ENCODE measurements around the gene P2RX4.
"Not testable (repeated sequence)": the region's sequence is repeated elsewhere in the genome, so short reads cannot be mapped to it uniquely, and the experiment has no call there.

The P2RX4 gene

DNA sequence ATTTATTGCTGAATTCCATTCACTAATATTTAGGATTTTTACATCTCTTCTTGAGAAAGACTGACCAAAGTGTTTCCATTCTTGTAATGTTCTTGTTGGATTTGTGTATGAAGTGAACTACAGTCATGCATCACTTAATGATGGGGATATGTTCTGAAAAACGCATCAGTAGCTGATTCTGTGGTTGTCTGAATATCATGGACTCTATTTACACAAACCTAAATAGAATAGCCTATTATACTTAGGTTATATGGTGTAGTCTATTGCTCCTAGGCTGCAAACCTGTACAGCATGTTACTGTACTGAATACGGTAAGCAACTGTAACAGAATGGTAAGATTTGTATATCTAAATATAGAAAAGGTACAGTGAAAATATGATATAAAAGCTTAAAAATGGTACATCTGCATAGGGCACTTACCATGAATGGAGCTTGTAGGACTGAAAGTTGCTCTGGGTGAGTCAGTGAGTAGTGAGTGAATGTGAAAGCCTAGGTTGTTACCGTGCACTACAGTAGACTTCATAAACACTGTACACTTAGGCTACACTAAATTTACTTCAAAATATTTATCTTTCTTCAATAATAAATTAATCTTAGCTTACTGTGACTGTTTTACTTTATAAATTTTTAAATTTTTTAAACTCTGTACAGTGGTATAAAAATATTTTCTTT lies 27.6 kb upstream of the P2RX4 start:
- Mint-ChIP-seq H3K27me3 (no peaks in the 10 kb centered on the region), H3K9me3 (no peaks in the 10 kb centered on the region), H3K4me1 (peaks cover 6% of the 10 kb centered on the region), H3K27ac (no peak overlapping the region), H3K4me3 (no peak overlapping the region)
- peak; percentile 93 for ATAC-seq
- no peak for DNase-seq

DNA sequence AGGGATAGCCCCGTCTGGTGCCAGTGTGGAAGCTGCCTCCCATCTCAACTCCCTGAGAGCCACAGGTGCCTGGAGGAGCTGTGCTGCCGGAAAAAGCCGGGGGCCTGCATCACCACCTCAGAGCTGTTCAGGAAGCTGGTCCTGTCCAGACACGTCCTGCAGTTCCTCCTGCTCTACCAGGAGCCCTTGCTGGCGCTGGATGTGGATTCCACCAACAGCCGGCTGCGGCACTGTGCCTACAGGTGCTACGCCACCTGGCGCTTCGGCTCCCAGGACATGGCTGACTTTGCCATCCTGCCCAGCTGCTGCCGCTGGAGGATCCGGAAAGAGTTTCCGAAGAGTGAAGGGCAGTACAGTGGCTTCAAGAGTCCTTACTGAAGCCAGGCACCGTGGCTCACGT lies 25.5 kb upstream of the P2RX4 start:
- Mint-ChIP-seq H3K4me3 (no peak overlapping the region), H3K27me3 (no peaks in the 10 kb centered on the region), H3K9me3 (no peaks in the 10 kb centered on the region), H3K4me1 (peaks cover 6% of the 10 kb centered on the region), H3K27ac (no peak overlapping the region)
- DNase-seq: no peak
- no peak for ATAC-seq

DNA sequence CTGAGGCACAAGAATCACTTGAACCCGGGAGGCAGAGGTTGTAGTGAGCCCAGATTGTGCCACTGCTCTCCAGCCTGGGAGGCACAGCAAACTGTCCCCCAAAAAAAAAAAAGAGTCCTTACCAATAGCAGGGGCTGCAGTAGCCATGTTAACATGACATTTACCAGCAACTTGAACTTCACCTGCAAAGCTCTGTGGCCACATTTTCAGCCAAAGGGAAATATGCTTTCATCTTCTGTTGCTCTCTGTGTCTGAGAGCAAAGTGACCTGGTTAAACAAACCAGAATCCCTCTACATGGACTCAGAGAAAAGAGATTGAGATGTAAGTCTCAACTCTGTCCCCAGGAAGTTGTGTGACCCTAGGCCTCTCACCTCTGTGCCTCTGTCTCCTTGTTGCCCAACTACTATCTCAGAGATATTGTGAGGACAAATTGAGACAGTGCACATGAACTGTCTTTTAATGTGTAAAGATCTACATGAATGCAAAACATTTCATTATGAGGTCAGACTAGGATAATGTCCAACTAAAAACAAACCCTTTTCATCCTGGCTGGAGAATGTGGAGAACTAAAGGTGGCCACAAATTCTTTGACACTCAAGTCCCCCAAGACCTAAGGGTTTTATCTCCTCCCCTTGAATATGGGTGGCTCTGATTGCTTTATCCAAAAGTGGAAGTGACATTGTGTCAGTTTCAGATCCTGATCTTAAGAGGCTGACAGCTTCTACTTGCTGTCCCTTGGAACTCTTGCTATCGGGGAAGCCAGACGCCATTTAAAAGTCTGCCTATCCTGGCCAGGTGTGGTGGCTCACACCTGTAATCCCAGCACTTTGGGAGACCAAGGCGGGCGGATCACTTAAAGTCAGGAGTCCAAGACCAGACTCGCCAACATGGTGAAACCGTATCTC lies 24.7 kb upstream of the P2RX4 start:
- Mint-ChIP-seq H3K9me3 (no peaks in the 10 kb centered on the region), H3K27ac (no peak overlapping the region), H3K4me1 (peaks cover 6% of the 10 kb centered on the region), H3K4me3 (no peak overlapping the region), H3K27me3 (no peaks in the 10 kb centered on the region)
- ATAC-seq (no peak), DNase-seq (no peak)

DNA sequence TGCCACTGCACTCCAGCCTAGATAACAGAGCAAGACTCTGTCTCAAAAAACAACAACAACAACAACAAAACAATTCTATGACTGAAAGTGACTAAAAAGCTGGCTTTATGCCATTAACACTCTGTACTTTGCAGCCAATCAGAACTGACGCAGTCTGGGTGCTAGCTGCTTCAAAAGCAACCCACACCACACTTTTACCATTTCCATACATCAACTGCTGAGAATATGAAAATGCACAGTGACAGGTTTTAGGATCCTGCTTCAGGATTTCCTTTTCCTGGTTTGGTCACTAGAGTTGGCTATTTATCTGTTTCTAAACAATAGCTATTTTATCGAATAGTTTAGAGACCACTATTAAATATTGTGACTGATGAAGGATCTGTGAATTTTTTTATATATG lies 23.1 kb upstream of the P2RX4 start:
- Mint-ChIP-seq H3K27ac (no peak overlapping the region), H3K4me3 (no peak overlapping the region), H3K27me3 (no peaks in the 10 kb centered on the region), H3K9me3 (no peaks in the 10 kb centered on the region), H3K4me1 (peaks cover 12% of the 10 kb centered on the region)
- DNase-seq (no peak), ATAC-seq (no peak)

DNA sequence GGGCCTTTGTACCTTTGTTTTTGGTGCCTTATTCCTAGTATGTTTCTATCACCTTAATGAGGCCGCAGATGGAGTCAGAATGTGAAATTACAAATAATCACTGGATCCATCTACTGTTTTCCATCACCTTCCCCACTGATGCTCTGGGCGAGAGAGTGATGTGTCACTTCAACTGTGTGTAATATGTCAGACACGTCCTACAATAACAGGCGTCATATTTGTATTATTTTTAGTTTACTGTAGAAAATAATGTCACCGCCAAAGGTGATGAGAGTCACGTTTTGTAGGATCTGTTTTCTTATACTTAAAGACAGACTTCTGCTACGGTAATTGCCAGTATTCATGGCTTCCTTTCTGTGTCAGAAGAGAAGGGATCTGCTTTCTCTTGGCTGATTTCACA lies 22.4 kb upstream of the P2RX4 start:
- H3K27ac Mint-ChIP-seq: no peak overlapping the region
- no peaks in the 10 kb centered on the region for H3K27me3 Mint-ChIP-seq
- DNase-seq (no peak), ATAC-seq (no peak)
- H3K9me3 Mint-ChIP-seq: no peaks in the 10 kb centered on the region
- peaks cover 6% of the 10 kb centered on the region for H3K4me1 Mint-ChIP-seq
- H3K4me3 Mint-ChIP-seq: no peak overlapping the region

DNA sequence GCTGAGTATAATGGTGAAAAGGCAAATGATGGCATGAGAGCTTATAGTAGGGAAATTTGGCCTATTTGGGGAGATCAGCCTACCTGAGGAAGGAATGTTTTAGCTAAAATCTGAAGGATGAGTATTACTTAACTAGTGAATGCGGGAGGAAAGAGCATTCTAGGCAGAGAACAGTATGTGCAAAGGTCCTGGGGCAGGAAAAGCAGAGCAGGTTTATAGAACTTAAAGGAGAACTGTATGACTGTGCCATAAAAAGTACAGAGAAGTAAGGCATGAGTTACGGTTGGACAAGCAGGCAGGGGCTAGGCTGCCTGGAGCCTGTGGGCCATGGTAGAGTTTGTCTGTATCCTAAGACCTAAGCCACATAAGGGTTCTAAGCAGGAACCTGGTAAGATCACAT lies 21.7 kb upstream of the P2RX4 start:
- no peak for ATAC-seq
- Mint-ChIP-seq H3K4me3 (no peak overlapping the region), H3K4me1 (peaks cover 6% of the 10 kb centered on the region)

DNA sequence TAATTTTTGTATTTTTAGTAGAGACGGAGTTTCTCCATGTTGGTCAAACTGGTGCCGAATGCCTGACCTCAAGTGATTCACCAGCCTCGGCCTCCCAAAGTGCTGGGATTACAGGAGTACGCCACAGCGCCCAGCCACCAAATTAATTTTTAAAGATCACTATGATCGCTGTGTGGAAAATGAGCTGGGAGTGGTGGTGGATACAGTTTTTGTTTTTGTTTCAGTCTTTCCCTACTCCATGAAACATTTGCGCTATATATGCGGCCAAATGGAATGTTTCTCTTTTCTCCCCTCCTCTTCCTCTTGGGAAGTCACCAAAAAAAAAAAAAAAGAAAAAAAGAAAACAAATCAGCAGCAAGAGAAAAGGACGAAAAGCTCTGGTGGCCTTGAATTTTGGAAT lies 20.8 kb upstream of the P2RX4 start:
- H3K27me3 Mint-ChIP-seq: no peaks in the 10 kb centered on the region
- no peaks in the 10 kb centered on the region for H3K9me3 Mint-ChIP-seq
- ATAC-seq (no peak), DNase-seq (no peak)
- H3K4me1 Mint-ChIP-seq: peaks cover 6% of the 10 kb centered on the region
- H3K4me3 Mint-ChIP-seq: no peak overlapping the region
- no peak overlapping the region for H3K27ac Mint-ChIP-seq

More for the DNA sequence above, 21.7 kb upstream of the P2RX4 start:
- Mint-ChIP-seq H3K27me3 (no peaks in the 10 kb centered on the region), H3K9me3 (no peaks in the 10 kb centered on the region), H3K27ac (no peak overlapping the region)
- no peak for DNase-seq

DNA sequence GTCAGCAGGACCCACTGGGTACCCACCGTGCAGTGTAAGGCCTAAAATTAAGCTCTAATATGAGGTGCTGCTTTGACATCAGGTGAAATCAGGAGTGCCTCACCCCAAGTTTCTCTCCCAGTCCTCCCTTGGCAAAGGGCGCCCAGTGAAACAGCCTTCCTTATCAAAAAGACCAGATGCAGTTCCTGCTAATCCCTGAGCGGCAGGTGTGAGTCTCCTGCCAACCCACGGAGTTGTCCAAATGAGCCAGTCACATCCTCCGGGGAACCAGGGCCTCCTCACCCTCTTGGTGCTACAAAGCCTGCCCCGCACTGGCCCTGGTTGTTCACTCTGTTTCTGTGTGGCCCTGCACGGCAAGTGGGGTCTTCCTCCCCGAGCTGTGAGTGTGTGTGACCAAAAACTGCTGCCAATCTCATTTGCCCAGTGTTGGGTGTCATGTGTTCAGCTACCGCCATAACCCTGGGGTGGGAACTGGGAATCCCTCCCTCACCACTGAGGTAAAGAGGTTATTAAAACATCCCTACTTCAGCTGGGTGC lies 20.2 kb upstream of the P2RX4 start:
- no peak overlapping the region for H3K27ac Mint-ChIP-seq
- ATAC-seq: no peak

DNA sequence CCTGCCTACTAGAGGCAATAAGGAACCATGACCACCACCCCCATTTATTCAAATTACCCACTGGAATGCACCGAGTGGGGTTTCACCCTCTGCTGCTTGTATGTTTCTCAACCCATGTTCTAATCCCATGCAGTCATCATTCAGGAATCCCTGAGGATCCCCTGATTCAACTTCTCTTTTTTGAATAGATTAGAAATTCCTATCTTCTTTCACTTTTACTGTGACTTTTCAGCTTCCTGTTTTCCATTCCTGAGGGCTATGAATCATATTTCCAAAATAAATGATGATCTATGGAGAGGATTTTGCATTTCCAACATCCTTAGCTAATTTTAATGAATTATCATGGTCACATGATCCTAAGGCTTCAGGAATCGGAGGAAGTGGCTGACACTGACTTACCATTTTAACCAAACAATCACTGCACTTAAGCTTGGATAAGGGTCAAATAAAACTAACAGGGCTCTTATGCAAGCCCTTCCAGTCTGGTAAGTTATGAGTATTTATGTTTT lies 19.4 kb upstream of the P2RX4 start:
- Mint-ChIP-seq H3K4me3 (no peak overlapping the region), H3K27ac (no peak overlapping the region), H3K9me3 (no peaks in the 10 kb centered on the region), H3K27me3 (no peaks in the 10 kb centered on the region), H3K4me1 (peaks cover 6% of the 10 kb centered on the region)
- DNase-seq (no peak), ATAC-seq (no peak)

More for the DNA sequence above, 20.2 kb upstream of the P2RX4 start:
- Mint-ChIP-seq H3K9me3 (no peaks in the 10 kb centered on the region), H3K4me3 (no peak overlapping the region), H3K4me1 (peaks cover 6% of the 10 kb centered on the region), H3K27me3 (no peaks in the 10 kb centered on the region)
- DNase-seq: no peak

DNA sequence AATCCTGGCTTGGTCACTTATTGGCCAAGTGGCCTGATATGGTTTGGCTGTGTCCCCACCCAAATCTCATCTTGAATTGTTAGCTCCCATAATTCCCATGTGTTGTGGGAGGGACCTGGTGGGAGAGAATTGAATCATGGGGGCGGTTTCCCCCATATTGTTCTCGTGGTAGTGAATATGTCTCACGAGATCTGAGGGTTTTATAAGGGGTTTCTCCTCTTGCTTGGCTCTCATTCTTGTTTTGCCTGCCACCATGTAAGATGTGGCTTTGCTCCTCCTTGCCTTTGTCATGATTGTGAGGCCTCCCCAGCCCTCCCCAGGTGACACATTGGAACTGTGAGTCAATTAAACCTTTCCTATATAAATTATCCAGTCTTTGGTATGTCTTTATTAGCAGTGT lies 18.8 kb upstream of the P2RX4 start:
- Mint-ChIP-seq H3K4me1 (peaks cover 6% of the 10 kb centered on the region), H3K9me3 (no peaks in the 10 kb centered on the region)

DNA sequence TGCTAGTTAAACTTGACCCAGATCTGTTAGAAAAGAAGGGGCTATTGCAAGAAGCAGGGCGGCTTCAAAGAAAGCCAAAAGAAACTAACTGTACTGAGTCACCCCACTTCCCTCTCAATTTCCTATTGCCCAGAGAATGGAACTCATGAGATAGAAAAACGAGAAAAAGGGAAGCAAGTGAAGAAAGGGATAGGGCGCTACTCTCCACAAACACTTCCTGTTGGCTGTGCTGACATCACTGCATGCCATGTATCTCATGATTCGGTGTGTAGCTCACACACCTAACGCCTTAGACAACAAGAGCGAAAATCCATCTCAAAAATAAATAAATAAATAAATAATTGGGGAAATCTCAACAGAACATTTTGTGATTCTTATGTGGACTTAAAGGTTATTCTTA lies 13.0 kb upstream of the P2RX4 start:
- Mint-ChIP-seq H3K4me1 (peaks cover 6% of the 10 kb centered on the region), H3K4me3 (peak overlapping the region in 1 of 2 donors; percentile 1), H3K27me3 (no peaks in the 10 kb centered on the region), H3K27ac (peak overlapping the region in 1 of 2 donors; percentile 44), H3K9me3 (no peaks in the 10 kb centered on the region)
- ATAC-seq (no peak), DNase-seq (no peak)

More for the DNA sequence above, 18.8 kb upstream of the P2RX4 start:
- no peak overlapping the region for H3K4me3 Mint-ChIP-seq
- no peak for ATAC-seq
- no peak for DNase-seq
- H3K27me3 Mint-ChIP-seq: no peaks in the 10 kb centered on the region
- no peak overlapping the region for H3K27ac Mint-ChIP-seq

DNA sequence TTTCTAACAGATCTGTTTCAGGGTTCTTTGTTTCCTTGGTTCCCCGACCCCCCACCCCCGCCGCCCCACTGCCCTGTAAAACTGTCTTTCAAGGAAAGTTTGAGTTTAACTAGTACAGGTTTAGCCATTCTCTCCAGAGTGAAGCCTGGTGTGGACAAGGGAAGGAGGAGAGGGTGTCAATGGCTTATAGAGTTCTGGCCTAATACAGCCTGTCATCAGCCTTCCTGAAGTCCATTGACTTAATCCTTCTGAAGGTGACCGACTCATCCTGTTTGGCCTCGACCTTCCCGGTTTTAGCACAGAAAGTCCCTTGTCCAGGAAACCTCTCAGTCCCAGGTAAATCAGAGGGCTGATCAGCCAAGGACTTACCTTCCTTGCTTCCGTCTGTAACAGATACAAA lies 11.0 kb upstream of the P2RX4 start:
- Mint-ChIP-seq H3K9me3 (no peaks in the 10 kb centered on the region), H3K4me3 (no peak overlapping the region), H3K27ac (no peak overlapping the region), H3K27me3 (no peaks in the 10 kb centered on the region), H3K4me1 (peaks cover 10% of the 10 kb centered on the region)
- ATAC-seq: no peak
- DNase-seq: no peak

DNA sequence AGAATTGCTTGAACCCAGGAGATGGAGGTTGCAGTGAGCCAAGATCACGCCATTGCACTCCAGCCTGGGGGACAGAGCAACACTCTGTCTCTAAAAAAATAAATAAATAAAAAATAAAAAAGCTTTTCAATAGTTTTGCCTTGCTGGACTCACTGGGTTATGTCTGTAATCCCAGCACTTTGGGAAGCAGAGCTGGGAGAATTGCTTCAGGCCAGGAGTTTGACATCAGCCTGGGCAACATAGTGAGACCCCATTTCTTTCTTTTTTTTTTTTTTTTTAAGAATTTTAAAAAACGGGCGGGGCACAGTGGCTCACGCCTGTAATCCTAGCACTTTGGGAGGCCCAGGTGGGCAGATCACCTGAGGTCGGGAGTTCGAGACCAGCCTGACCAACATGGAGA lies 8.8 kb upstream of the P2RX4 start:
- H3K27ac Mint-ChIP-seq, H3K9me3 Mint-ChIP-seq, H3K4me3 Mint-ChIP-seq, H3K27me3 Mint-ChIP-seq, DNase-seq, ATAC-seq: not testable (repeated sequence)
- peaks cover 19% of the 10 kb centered on the region for H3K4me1 Mint-ChIP-seq

DNA sequence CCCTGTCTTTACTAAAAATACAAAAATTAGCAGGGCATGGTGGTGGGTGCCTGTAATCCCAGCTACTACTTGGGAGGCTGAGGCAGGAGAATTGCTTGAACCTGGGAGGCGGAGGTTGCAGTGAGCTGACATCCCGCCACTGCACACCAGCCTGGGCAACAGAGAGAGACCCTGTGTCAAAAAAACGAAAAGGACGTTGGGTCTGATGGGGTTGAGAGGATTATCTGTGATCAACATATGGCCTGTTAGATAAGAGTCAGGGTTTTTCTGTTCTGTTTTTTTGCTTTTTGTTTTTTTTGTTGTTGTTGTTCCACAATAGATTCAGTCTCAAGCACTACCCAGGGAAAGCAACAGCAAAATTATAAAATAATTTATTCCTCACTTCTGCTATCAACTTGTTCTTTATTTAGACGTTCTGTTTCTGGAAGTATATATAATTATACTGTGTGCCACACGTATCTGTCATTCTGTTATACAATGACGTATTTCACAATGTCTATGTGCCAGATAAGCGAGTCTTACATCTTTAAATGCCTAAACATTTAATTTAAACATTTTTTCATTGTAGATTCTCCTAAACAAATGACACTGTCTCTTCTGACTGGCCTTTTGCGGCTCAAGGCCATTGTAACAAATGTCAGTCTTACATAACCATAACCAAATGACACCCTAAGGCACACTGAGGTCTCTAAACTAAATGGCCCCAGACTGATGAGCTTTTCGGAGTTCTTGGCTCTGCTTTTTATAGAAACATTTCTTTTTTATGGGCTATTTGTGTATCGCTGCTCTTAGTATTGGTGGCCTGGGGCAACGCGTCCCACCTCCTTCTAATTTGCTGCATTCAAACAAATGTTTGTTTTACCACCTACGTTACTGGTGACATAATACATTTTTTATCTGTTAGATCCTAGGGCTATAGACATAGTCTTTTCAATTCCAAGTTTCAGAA lies 7.2 kb upstream of the P2RX4 start:
- H3K27ac Mint-ChIP-seq: no peak overlapping the region
- H3K4me1 Mint-ChIP-seq: peaks cover 13% of the 10 kb centered on the region
- DNase-seq (no peak), ATAC-seq (no peak)
- H3K4me3 Mint-ChIP-seq: no peak overlapping the region
- H3K27me3 Mint-ChIP-seq: no peaks in the 10 kb centered on the region
- peaks cover 0 to 4% of the 10 kb centered on the region in 2 donors for H3K9me3 Mint-ChIP-seq

DNA sequence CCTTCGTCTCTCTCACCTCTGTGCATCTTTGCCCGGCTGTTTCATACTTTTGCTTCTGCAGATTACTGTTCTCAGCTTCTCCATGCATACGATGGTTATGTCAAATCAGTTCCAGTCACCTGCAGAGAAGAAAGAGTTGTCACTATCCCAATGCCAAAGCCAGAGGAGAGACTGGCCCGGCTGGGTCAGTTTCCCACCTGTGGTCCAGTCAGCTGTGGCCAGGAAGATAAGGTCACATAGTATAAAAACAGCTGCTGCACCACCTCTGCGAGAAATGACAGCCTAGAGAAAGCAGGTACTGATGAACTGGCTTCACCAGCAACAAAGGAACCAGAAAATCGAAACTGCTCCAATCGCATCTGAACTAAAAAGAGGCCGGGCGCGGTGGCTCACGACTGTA lies 6.4 kb upstream of the P2RX4 start:
- ATAC-seq: no peak
- Mint-ChIP-seq H3K4me1 (peaks cover 13% of the 10 kb centered on the region), H3K9me3 (peaks cover 0 to 4% of the 10 kb centered on the region in 2 donors), H3K4me3 (no peak overlapping the region), H3K27me3 (no peaks in the 10 kb centered on the region), H3K27ac (peak overlapping the region in 1 of 2 donors; percentile 43)
- no peak for DNase-seq

Data from stimulated activated naive CD8-positive, alpha-beta T cell treated with anti-CD3 and anti-CD28 coated beads, Interleukin-15, amount 100 ng/mL, for 72 hours (primary cell).